Transverse colon (tissue), 4 donors: ENCODE results near the gene PBX3. TPM values are rescaled to one million over a fixed set of nuclear protein-coding genes. Genes with fewer than 3 reads are reported as not detected.

Source experiments
- DNase-seq: peaks from one replicate; pipeline ENCODE4 v3.0.0-alpha.2; 2019
- H3K27ac ChIP-seq, 4 donors: fragments of 200-600 bp; sonication (generic); 2 replicates each; pipeline ENCODE4 v1.5.1; 2016 to 2018; ENCODE audit warnings: inconsistent platforms in 4 of 4
- H3K27me3 ChIP-seq: fragments of 200-600 bp; sonication (generic); 2 replicates; pipeline ENCODE4 v1.5.1; 2017; ENCODE audit warnings: inconsistent platforms
- H3K36me3 ChIP-seq, 4 donors: fragments of 200-600 bp; sonication (generic); 2 replicates each; pipeline ENCODE4 v1.5.1; 2017 to 2019; ENCODE audit warnings: inconsistent platforms in 4 of 4
- H3K4me1 ChIP-seq, 4 donors: fragments of 200-600 bp; sonication (generic); 2 replicates each; pipeline ENCODE4 v1.5.1; 2017 to 2020; ENCODE audit warnings: inconsistent platforms in 4 of 4
- H3K4me3 ChIP-seq, 4 donors: fragments of 200-600 bp; sonication (generic); 1 replicate in 1 of 4; 2 replicates in 3 of 4; pipeline versions ENCODE4 v1.5.1 to v1.6.1; 2017 to 2019; ENCODE audit warnings: inconsistent platforms in 4 of 4
- H3K9me3 ChIP-seq, 2 donors: fragments of 200-600 bp; sonication (generic); 2 replicates each; pipeline ENCODE4 v1.5.1; 2017 to 2019; ENCODE audit warnings: inconsistent platforms in 2 of 2
- EP300 ChIP-seq: sonication (generic); formaldehyde crosslinking; IDR thresholded peaks from one replicate; pipeline ENCODE4 v1.6.1; 2017; ENCODE audit warnings: antibody characterized with exemption, low read depth
- POLR2A ChIP-seq: fragments of 450-650 bp; IDR thresholded peaks from one replicate; pipeline ENCODE4 v1.6.1; 2016; ENCODE audit warnings: antibody characterized with exemption, mild to moderate bottlenecking, moderate library complexity
- POLR2AphosphoS5 ChIP-seq, 3 donors: sonication (generic); formaldehyde crosslinking; IDR thresholded peaks; one replicate each; pipeline ENCODE4 v1.6.1; 2016; ENCODE audit warnings: antibody characterized with exemption in 3 of 3
- WGBS, 2 donors: methylation state at CpG; one replicate each; pipeline ENCODE4 v1.1.5; 2018; ENCODE audit warnings: low coverage in 1 of 2; 5-methylcytosine and 5-hydroxymethylcytosine counted together
- in situ Hi-C, 4 donors: fragments of 200-750 bp; cut with MboI; loops; one replicate each; pipeline versions ENCODE4 v1.15.0 to v1.15.1; 2017; ENCODE audit warnings: low sequenced_read_pairs in 3 of 4, low pct_ligation_motif_present in 1 of 4, low pct_unique_long_range_greater_than_20kb in 1 of 4
- intact Hi-C: fragments of 100-400 bp; cut with DNase I; formaldehyde crosslinking; loops from one replicate; pipeline ENCODE4 v1.15.1; 2023; ENCODE audit warnings: low total_unique reads
- total RNA-seq, 4 donors: library from RNA; depleted of rRNA; stranded (reverse); fragments of >200 nt; gene quantifications; one replicate each; pipeline ENCODE4 v1.1.0, GENCODE V29; 2016
- TF ChIP-seq, protein P1 (sequence below), 5 experiments: fragments of 200-600 bp in 3 of 5; fragments of 450-650 bp in 2 of 5; sonication (generic) in 3 of 5; IDR thresholded peaks; 1 replicate in 2 of 5; 2 replicates in 3 of 5; pipeline ENCODE4 v1.5.1; 2016 to 2017; ENCODE audit warnings: antibody characterized with exemption in 5 of 5, inconsistent platforms in 3 of 5, mild to moderate bottlenecking in 2 of 5, moderate library complexity in 1 of 5

PBX3 gene
- total RNA-seq, 4 donors from 2014 or later, result 16.4 to 70.3 (median 20.4) TPM

DNA sequence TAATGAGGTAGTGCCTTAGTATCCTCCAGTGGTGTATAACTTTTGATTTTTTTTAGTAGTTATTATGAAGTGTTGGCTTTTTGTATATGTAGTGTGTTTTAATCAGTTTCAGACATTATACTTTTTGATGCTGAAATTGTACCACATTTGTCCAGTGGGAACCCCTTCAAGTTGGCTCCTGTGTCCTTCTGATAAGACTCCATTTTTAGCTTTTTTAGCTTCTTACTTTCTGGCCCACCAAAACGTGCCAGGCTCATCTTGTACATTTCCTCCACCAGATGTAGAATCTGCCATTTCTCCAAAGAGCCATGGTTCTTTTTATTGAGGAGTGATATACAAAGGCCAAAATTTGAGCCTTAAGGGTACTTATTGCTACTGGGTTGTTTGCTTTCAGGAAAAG lies 84.4 kb downstream of the PBX3 start:
- Histone ChIP-seq H3K4me3 (no peak overlapping the region), H3K4me1 (no peaks in the 10 kb centered on the region), H3K27me3 (no peaks in the 10 kb centered on the region), H3K27ac (no peak overlapping the region), H3K9me3 (no peaks in the 10 kb centered on the region), H3K36me3 (no peaks in the 10 kb centered on the region)
- in situ Hi-C loops, result no loop called here
- intact Hi-C loops, result no loop called here
- no peak for DNase-seq
- TF ChIP-seq, protein P1, sequence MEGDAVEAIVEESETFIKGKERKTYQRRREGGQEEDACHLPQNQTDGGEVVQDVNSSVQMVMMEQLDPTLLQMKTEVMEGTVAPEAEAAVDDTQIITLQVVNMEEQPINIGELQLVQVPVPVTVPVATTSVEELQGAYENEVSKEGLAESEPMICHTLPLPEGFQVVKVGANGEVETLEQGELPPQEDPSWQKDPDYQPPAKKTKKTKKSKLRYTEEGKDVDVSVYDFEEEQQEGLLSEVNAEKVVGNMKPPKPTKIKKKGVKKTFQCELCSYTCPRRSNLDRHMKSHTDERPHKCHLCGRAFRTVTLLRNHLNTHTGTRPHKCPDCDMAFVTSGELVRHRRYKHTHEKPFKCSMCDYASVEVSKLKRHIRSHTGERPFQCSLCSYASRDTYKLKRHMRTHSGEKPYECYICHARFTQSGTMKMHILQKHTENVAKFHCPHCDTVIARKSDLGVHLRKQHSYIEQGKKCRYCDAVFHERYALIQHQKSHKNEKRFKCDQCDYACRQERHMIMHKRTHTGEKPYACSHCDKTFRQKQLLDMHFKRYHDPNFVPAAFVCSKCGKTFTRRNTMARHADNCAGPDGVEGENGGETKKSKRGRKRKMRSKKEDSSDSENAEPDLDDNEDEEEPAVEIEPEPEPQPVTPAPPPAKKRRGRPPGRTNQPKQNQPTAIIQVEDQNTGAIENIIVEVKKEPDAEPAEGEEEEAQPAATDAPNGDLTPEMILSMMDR (IDR thresholded peaks at IDR 0.05), result no peak
- no peak for TF ChIP-seq POLR2A
- TF ChIP-seq EP300, result no peak
- no peak for TF ChIP-seq POLR2AphosphoS5 (IDR thresholded peaks at IDR 0.05)
- 78 to 94% methylated on average over 1 of the region's 1 CpG for WGBS, 2 donors

DNA sequence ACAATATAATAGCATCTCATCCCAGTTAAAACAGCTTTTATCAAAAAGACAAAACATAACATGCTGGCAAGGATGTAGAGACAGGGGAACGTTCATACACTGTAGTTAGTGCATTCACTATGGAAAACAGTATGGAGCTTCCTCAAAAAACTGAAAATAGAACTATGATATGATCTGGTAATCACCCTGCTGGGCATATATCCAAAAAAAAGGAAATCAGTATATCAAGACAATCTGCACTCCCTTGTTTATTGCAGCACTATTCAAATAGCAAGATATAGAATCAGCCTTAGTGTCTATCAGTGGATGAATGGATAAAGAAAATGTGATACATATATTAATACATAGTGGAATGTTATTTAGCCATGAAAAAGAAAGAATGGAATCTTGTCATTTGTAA lies 88.5 kb downstream of the PBX3 start:
- TF ChIP-seq POLR2A (no peak), EP300 (no peak), POLR2AphosphoS5 (IDR thresholded peaks at IDR 0.05) (no peak)
- TF ChIP-seq, protein P1 (IDR thresholded peaks at IDR 0.05), result no peak
- 54 to 57% methylated on average over 1 of the region's 1 CpG for WGBS, 2 donors

DNA sequence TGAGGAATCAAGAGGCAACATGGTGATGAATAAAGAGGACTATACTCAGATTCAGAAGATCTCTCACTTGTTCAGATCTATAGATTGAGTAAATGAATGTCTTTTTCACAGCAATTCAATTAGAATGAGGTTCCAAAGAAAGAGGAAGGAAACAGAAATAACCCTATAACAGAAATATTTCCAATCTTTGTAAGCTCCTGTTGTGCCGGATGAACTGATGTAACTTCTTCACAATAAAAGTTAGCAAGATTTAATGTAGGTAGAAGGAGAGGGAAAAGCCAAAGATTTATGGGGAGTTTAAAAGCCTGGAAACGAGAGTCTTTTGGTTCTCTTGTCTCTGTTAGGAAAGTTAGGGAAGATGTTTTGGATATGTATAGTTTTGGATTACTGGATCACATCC lies 92.1 kb downstream of the PBX3 start:
- no peaks in the 10 kb centered on the region for H3K27me3 ChIP-seq
- WGBS, 2 donors, result 33 to 68% methylated on average over 2 of the region's 2 CpGs
- DNase-seq, result no peak
- no peaks in the 10 kb centered on the region for H3K9me3 ChIP-seq
- H3K4me3 ChIP-seq, result no peak overlapping the region
- no peaks in the 10 kb centered on the region for H3K36me3 ChIP-seq
- H3K4me1 ChIP-seq, result peaks cover 0 to 28% (median 0%) of the 10 kb centered on the region in 4 donors
- no peak for TF ChIP-seq POLR2AphosphoS5 (IDR thresholded peaks at IDR 0.05)
- TF ChIP-seq, protein P1 (IDR thresholded peaks at IDR 0.05), result no peak
- TF ChIP-seq EP300, result no peak
- no peak for TF ChIP-seq POLR2A
- intact Hi-C loops (no loop called here), in situ Hi-C loops (no loop called here)
- H3K27ac ChIP-seq, result no peak overlapping the region

More for the DNA sequence above, 88.5 kb downstream of the PBX3 start:
- H3K4me1 ChIP-seq, result peaks cover 0 to 12% (median 0%) of the 10 kb centered on the region in 4 donors
- in situ Hi-C loops (no loop called here), intact Hi-C loops (no loop called here)
- no peak overlapping the region for H3K27ac ChIP-seq
- H3K9me3 ChIP-seq, result no peaks in the 10 kb centered on the region
- DNase-seq, result no peak
- H3K27me3 ChIP-seq, result no peaks in the 10 kb centered on the region
- H3K4me3 ChIP-seq, result no peak overlapping the region
- no peaks in the 10 kb centered on the region for H3K36me3 ChIP-seq

DNA sequence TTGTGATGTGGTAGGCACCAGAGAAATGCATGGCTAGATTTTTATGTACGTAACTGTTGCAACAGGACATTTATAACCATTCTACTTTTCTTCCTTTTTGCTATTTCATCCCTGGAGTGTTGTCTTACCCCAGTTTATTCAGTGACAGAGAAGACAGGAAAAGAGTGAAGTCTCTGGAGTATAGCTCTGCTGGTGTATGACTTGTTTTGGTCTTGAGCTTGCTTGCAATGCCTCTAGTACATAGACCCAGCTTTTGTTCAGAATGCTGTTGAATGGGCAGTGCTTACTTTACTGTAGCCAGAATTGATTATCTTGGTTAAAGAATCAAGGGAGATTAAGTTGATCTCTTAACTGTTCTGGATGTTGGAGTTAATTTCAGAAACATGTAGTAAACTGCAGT lies 94.3 kb downstream of the PBX3 start:
- intact Hi-C loops, result no loop called here
- in situ Hi-C loops, result no loop called here
- WGBS, 2 donors, result 67 to 77% methylated on average over 1 of the region's 1 CpG
- no peak for DNase-seq
- Histone ChIP-seq H3K4me1 (peaks cover 0 to 28% (median 0%) of the 10 kb centered on the region in 4 donors), H3K4me3 (no peak overlapping the region), H3K27me3 (no peaks in the 10 kb centered on the region), H3K27ac (peak overlapping the region in 1 of 4 donors; percentile 26), H3K36me3 (no peaks in the 10 kb centered on the region), H3K9me3 (no peaks in the 10 kb centered on the region)
- TF ChIP-seq POLR2A, result no peak
- TF ChIP-seq, protein P1 (IDR thresholded peaks at IDR 0.05), result no peak
- no peak for TF ChIP-seq POLR2AphosphoS5 (IDR thresholded peaks at IDR 0.05)
- TF ChIP-seq EP300, result no peak
